Cerebellar nuclear complex (tissue), 1 donor: ENCODE measurements around the gene ZNF618.

ENCODE experiments used
- DNase-seq, 2 experiments: peaks; one replicate each; lab custom pipeline; 2025; lab: John Stamatoyannopoulos, UW

Gene ZNF618

GRCh38 chr9:113957351-113957750 lies 81.2 kb downstream of the ZNF618 start:
- no peak for DNase-seq

GRCh38 chr9:113957821-113958341 lies 81.8 kb downstream of the ZNF618 start:
- DNase-seq: no peak

- no peak for DNase-seq
Measured at GRCh38 chr9:113958556-113958955, 82.4 kb downstream of the ZNF618 start.

GRCh38 chr9:113960768-113961167 lies 84.7 kb downstream of the ZNF618 start:
- DNase-seq: no peak

GRCh38 chr9:113962396-113962795 lies 86.3 kb downstream of the ZNF618 start:
- no peak for DNase-seq

GRCh38 chr9:113963017-113963620 lies 87.0 kb downstream of the ZNF618 start:
- DNase-seq: no peak

- no peak for DNase-seq
Measured at GRCh38 chr9:113963696-113964494, 87.8 kb downstream of the ZNF618 start.

GRCh38 chr9:113964495-113965170 lies 88.5 kb downstream of the ZNF618 start:
- no peak for DNase-seq

- DNase-seq: no peak
Measured at GRCh38 chr9:113966394-113966793, 90.3 kb downstream of the ZNF618 start.

- no peak for DNase-seq
Measured at GRCh38 chr9:113967380-113967779, 91.3 kb downstream of the ZNF618 start.

GRCh38 chr9:113969343-113969742 lies 93.2 kb downstream of the ZNF618 start:
- no peak for DNase-seq

- DNase-seq: no peak
Measured at GRCh38 chr9:113973226-113973625, 97.1 kb downstream of the ZNF618 start.

GRCh38 chr9:113973963-113974413 lies 97.9 kb downstream of the ZNF618 start:
- no peak for DNase-seq

- DNase-seq: no peak
Measured at GRCh38 chr9:113976915-113977314, 100.8 kb downstream of the ZNF618 start.

- DNase-seq: no peak
Measured at GRCh38 chr9:113978725-113979342, 102.7 kb downstream of the ZNF618 start.

GRCh38 chr9:113979343-113980127 lies 103.4 kb downstream of the ZNF618 start:
- no peak for DNase-seq

- DNase-seq: no peak
Measured at GRCh38 chr9:113984639-113985380, 108.7 kb downstream of the ZNF618 start.

GRCh38 chr9:113985968-113986585 lies 110.0 kb downstream of the ZNF618 start:
- no peak for DNase-seq

- no peak for DNase-seq
Measured at GRCh38 chr9:113986931-113987330, 110.8 kb downstream of the ZNF618 start.

- DNase-seq: no peak
Measured at GRCh38 chr9:113987526-113987925, 111.4 kb downstream of the ZNF618 start.
